ENCODE results near the gene SZT2. TPM values are rescaled to one million over a fixed set of nuclear protein-coding genes. Genes with fewer than 3 reads are reported as not detected.

The SZT2 gene
- total RNA-seq, 2 experiments from 2014 or later, result 34.4 to 36.7 TPM

DNA sequence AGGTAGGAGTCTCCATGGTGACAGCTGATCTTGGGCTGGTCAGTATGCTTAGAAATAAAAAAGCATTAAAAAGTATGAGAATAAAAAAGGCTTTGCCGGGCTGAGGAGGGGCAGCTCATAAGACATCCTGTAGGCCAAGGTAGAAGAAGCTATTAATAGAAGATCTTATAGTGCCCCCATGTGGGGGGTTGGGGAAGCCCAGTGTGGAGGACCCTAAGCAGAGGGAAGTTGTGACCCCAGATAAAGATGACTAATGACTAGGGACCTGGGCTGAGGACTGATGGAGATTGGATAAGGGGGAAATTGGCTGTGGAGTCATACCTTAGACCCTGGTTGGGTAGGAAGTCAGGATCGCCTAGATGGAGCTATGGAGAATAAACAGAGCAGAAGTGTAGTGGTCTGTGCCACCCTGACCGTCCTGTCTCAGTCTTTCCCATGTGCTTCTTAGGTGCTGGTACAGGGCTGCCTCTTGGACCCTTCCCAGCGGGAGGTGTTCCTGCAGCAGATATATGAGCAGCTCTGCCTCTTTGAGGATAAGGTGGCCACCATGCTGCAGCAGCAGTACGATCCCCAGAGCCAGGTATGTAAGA, 25.0 kb downstream of the SZT2 start:
- CTCF ChIA-PET, result interaction anchor here (0.5 to 3.0 kb wide), 9 partner anchors 8 to 347 kb away, joined by 3 to 35 read pairs (median 5); no protein-coding TSS in a partner anchor
- POLR2A ChIA-PET, result interaction anchor here (0.6 kb wide), 1 partner anchor 294 kb away, joined by 3 read pairs; no protein-coding TSS in a partner anchor

GRCh38 chr1:43415901-43416300, 26.2 kb downstream of the SZT2 start:
- ChIA-PET POLR2A (no interaction called here), CTCF (interaction anchor here (3.0 kb wide), 1 partner anchor 188 kb away, joined by 35 read pairs; no protein-coding TSS in a partner anchor)

- CTCF ChIA-PET, result no interaction called here
- POLR2A ChIA-PET, result no interaction called here
Measured at GRCh38 chr1:43418858-43419257, 29.2 kb downstream of the SZT2 start.

DNA sequence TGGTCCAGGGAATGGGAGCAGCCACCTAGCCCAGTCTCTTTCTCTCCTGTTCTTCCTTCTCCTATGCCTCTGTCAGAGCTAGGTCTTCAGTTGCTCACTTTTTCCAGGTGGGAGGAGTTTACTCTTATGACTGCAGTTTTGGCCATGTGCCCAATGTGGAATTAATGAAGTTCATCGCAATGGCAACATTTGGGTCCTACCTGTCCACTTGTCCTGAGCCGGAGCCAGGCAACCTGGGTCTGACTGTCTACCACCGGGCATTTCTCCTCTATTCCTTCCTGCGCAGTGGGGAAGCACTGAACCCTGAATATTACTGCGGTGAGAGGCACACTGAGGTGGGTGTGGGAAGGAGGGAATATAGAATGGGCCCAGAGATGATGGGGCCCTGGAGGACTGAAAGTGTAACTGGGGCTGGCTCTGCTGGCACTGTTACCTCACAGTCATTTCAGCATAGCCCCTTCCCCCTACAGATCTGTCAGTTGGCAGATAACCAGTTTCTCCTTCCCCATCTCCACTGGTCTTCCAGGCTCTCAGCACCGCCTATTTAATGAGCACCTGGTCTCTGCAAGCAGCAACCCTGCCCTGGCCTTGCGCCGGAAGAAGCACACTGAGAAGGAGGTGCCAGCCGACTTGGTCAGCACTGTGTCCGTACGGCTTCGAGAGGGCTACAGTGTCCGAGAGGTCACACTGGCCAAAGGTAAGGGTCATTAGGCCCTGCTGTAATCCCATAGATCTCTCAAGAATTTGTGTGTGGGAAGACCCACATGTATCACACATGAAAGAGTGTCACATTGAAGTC, 30.1 kb downstream of the SZT2 start:
- CTCF ChIA-PET, result no interaction called here
- POLR2A ChIA-PET, result no interaction called here

GRCh38 chr1:43420874-43421273, 31.2 kb downstream of the SZT2 start:
- CTCF ChIA-PET, result interaction anchor here (1.0 kb wide), 1 partner anchor 194 kb away, joined by 3 read pairs; no protein-coding TSS in a partner anchor
- POLR2A ChIA-PET, result no interaction called here

- POLR2A ChIA-PET, result no interaction called here
- CTCF ChIA-PET, result interaction anchor here (1.0 kb wide), 1 partner anchor 194 kb away, joined by 3 read pairs; no protein-coding TSS in a partner anchor
Measured at GRCh38 chr1:43421396-43421795, 31.7 kb downstream of the SZT2 start.

- POLR2A ChIA-PET, result no interaction called here
- CTCF ChIA-PET, result no interaction called here
Measured at GRCh38 chr1:43421976-43422750, 32.5 kb downstream of the SZT2 start.

DNA sequence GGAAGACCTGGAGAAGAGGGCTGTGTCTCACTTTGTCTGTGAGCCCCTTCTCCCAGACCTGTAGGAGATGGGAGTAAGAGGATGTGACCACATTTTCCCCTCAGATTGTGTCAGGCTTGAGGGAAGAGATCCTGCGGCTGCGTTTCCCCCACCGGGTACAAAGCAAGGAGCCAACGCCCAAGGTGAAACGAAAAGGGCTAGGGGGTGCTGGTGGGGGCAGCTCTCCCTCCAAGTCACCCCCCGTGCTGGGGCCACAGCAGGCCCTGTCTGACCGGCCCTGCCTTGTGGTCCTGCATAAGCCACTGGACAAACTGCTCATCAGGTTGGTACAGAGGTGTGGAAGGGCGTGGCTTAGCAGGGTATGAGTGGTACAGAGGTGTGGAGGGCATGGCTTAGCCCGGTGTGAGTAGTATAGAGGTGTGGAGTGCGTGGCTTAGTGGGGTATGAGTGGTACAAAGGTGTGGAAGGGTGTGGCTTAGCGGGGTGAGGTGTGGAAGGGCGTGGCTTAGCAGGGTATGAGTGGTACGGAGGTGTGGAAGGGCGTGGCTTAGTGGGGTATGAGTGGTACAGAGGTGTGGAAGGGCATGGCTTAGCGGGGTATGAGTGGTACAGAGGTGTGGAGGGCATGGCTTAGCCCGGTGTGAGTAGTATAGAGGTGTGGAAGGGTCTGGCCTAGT, 33.4 kb downstream of the SZT2 start:
- POLR2A ChIA-PET, result interaction anchor here (0.5 kb wide), 1 partner anchor 1886 kb away, joined by 6 read pairs; no protein-coding TSS in a partner anchor
- CTCF ChIA-PET, result no interaction called here

- CTCF ChIA-PET, result no interaction called here
- POLR2A ChIA-PET, result interaction anchor here (0.5 kb wide), 1 partner anchor 1885 kb away, joined by 6 read pairs; no protein-coding TSS in a partner anchor
Measured at GRCh38 chr1:43423672-43424550, 34.2 kb downstream of the SZT2 start.

DNA sequence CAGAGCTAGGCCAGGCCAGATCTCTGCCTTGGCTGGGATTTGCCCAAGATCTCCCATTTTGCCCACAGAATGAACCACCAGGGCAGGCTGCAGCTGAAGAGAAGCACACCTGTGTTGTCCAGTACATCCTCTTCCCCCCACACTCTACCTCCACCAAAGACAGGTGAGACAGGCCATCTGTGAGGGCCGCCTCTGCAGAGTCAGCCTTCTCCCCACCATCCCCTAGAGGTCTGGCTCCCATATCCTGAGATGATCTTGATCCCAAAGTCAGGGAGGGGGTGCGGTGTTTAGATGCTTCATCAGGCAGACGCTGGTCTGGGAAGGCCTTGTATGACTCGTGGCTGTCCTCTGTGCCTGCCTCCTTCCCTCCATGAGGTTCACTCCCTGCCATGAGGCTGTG, 35.3 kb downstream of the SZT2 start:
- ChIA-PET POLR2A (no interaction called here), CTCF (no interaction called here)

DNA sequence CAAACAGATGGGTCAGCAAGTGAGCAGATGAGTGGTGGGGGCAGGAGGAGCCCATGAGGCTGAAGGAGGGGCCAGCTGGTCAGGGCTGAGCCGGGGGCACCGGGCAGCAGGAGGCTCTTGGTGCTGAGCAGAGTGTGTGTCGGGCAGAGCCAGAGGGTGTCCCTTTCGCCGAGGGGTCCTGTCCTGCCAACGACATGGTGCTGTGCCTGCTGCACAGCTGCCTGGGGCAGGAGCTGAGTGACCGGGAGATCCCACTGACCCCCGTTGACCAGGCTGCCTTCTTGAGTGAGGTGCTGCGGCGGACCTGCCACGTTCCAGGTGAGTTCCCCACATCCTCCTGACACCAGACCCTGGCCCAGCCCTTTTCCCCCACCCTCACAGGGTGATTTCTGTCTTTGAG, 36.5 kb downstream of the SZT2 start:
- POLR2A ChIA-PET, result no interaction called here
- CTCF ChIA-PET, result no interaction called here

DNA sequence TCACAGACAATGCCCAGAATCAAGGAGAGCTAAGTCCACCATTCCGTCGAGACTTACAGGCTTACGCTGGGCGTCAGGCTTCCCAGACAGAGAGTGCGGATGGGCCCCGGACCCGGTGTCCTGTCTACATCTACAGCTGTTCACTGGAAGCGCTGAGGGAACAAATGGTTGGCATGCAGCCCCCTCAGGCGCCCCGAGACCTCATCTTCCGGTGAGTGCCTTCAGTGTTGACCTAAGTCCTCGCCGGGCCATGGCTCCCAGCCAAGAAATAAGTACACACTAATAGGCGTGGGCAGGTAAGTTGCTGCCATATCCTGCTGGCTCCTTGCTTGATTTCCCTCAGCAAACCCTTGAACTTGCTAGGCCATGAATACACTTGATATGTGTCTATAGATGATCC, 37.8 kb downstream of the SZT2 start:
- ChIA-PET POLR2A (no interaction called here), CTCF (no interaction called here)

GRCh38 chr1:43427941-43428340, 38.2 kb downstream of the SZT2 start:
- ChIA-PET POLR2A (no interaction called here), CTCF (no interaction called here)

GRCh38 chr1:43430831-43431230, 41.1 kb downstream of the SZT2 start:
- POLR2A ChIA-PET, result no interaction called here

DNA sequence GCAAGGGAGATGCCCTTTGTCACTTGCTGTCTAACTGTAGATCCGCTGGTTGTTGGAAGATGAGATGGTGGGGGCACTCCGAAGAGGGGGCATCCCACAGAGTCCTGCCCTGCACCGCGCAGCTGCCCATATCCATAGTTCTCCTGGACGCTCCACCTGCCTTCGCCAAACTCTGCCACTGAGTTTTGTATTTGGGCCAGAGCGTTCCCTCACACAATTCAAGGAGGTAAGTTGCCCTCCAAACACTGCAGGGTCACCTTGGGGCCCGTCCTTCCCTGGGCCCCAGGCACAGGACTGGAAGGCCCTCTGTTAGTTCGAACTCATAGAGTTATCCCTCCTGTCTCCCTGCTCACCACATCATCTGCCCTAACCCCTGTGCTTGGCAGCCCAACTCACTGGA, 42.0 kb downstream of the SZT2 start:
- POLR2A ChIA-PET, result no interaction called here

More at GRCh38 chr1:43430831-43431230, 41.1 kb downstream of the SZT2 start:
- CTCF ChIA-PET, result no interaction called here

DNA sequence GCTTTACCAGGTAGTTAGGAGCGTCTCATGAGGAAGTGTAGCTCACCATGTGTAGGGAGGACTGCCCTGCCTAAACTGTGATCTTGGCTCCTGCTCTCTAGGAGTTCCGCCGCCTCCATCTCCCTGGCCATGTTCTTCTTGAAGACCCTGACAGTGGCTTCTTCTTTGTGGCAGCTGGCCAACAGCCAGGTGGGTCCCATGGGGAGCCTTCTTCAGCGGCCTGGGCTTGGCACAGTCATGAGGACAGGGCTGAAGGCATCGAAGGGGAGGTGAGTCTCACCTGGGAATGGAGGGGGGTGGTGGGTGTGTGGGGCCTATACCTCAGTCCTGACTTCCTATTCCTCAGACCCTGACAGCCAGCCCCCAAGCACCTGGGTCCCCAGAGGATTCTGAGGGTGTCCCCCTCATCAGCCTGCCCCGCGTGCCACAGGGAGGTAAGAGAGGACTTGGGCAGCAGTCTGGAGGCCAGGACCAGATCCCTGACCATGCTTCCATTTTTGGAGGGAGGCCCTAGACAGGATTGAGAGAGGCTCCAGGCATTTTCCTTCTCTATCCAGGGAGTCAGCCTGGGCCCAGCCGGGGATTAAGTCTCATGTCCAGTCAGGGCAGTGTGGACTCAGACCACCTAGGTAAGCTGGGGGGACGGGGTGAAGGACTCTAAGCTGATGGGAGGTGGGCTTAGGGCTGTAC, 42.6 kb downstream of the SZT2 start:
- CTCF ChIA-PET, result no interaction called here

More for the DNA sequence above, 42.0 kb downstream of the SZT2 start:
- CTCF ChIA-PET, result no interaction called here

DNA sequence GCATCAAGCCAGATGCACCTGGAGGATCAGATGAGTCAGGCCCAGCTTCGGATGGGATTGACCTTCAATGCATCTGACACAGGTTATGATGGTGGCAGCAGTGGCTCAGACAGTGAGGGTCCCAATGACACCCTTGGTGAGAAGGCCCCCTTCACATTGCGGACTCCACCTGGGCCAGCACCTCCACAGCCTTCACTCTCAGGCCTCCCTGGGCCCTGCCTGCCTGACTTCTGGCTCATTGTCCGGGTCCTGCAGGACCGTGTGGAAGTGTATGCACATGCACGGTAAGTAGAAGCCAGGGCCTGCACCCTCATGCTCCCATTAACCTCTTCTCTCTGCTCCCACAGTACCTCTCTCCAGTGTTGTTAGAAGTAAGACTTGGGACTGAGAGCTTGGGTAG, 43.2 kb downstream of the SZT2 start:
- ChIA-PET CTCF (no interaction called here), POLR2A (no interaction called here)

More for the DNA sequence above, 42.6 kb downstream of the SZT2 start:
- POLR2A ChIA-PET, result no interaction called here

DNA sequence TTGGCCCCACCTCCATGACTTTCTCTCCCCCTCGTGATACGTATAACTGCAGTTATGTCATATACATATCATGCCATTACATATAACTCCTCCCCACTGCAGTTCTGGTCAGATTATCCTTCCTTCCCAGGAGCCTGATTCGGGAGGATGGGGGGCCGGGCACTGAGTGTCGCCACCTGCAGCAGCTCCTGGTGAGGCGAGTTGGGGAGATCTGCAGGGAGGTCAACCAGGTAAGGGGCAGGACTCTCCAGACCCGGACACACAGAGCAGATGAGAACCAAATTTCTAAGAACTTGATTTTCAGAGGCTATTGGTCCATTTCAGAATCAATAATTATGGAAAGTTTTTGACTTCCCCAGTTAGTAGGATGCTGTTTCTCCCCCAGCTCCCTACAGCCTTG, 44.6 kb downstream of the SZT2 start:
- ChIA-PET POLR2A (no interaction called here), CTCF (no interaction called here)
